ENCODE data around the gene PTPRN2. TPM values are rescaled to one million over a fixed set of nuclear protein-coding genes. Genes with fewer than 3 reads are reported as not detected.

PTPRN2 gene
- total RNA-seq, 4 donors from 2014 or later, result 2.0 to 9.5 (median 2.6) TPM

DNA sequence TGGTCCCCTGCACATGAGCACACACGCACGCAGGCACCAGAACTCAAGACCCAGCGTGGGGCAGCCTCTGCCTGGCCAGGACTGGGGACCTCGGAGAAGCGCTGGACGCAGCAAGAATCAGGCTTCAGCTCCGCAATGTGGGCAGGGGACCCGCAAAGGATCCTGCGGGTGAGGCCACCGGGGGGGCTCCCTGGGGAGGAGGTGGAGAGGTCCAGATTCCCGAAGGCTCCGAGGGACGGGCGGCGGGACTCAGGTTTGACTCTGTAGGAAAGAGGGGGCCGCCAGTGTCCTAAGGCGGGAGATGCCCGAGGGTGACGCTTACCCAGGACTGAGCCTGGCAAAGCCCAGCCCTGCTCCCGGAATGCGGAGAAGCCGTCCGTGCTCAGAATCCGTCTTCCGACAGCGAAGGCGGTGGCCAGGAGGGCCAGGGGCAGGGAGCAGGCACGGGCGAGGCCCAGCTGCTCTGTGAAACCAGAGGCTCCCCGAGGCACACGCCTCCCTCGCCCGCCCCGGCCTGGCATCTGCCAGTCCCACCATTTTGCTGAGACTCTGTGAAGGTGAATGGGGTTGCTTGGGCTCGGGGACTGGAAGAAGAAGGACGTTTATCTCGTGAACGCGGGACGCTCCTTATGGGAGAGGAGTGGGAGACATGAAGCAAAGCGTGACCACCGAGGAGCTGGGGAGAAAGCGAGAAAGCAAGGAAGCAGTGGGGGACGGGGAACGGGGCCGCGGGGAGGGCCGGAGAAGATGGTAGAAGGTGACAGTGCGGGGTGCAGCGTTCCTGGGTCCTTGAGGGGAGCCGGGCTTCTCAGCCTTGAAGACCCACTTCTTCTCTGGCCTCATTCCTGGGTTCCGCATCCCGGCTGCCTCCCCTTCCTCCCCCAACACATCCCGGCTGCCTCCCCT is 489.2 kb downstream of the PTPRN2 start:
- no peak for ATAC-seq (ENCODE audit: low FRiP score)
- no peak for DNase-seq (ENCODE audit: low spot score)

DNA sequence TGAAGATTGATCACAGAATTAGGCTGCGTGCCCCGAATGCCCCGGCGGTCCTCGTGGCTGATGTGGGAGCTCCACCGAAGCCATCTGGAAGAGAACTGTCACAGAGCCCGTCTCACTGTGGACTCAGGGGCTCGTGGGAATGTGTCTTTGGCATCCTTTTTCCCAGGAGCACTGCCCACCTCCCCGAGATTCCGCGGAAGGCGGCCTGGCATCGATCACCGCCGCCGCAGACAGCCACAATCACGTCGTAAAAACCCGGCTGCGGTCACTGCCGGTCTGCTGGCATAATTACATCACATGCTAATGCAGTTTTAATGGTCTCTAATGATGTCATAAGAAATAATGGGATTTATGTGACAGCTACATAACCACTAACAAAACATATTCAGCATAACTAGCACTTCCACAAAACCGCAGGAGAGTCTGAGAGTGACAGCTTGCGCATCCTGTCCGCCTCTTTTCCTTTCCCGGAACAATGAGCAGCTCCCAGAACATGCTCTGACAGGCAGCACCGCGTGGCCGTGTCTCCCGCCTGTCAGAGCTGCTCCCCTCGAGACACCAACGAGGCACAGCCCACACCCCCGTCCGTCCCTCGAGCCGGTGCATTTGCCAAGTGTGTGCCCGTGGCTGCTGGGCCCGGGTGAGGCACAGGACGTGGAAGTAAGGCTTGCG is 490.0 kb downstream of the PTPRN2 start:
- TF ChIP-seq, protein P1, sequence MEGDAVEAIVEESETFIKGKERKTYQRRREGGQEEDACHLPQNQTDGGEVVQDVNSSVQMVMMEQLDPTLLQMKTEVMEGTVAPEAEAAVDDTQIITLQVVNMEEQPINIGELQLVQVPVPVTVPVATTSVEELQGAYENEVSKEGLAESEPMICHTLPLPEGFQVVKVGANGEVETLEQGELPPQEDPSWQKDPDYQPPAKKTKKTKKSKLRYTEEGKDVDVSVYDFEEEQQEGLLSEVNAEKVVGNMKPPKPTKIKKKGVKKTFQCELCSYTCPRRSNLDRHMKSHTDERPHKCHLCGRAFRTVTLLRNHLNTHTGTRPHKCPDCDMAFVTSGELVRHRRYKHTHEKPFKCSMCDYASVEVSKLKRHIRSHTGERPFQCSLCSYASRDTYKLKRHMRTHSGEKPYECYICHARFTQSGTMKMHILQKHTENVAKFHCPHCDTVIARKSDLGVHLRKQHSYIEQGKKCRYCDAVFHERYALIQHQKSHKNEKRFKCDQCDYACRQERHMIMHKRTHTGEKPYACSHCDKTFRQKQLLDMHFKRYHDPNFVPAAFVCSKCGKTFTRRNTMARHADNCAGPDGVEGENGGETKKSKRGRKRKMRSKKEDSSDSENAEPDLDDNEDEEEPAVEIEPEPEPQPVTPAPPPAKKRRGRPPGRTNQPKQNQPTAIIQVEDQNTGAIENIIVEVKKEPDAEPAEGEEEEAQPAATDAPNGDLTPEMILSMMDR (IDR thresholded peaks at IDR 0.05), result no peak
- ATAC-seq (ENCODE audit: low FRiP score) (no peak), DNase-seq (ENCODE audit: low spot score) (no peak)

More for the DNA sequence above, 489.2 kb downstream of the PTPRN2 start:
- TF ChIP-seq, protein P1 (IDR thresholded peaks at IDR 0.05), result no peak

DNA sequence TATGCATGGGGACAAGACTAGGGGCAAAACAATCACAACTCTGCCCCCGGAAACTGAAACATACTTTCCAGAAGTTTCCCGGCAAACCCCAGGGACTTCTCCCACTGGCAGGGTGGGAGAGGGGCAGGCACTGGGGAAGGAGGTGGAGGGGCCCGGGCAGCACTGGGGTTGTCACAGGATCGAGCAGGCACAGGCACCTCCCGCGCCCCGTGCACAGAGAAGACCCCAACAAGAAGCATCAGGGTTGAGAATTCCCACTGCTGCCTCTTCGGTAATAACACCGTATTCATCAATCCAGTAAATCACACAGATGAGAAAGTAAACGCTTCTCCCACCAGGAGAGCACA is 490.5 kb downstream of the PTPRN2 start:
- TF ChIP-seq, protein P1 (IDR thresholded peaks at IDR 0.05), result no peak
- DNase-seq (ENCODE audit: low spot score), result no peak
- ATAC-seq (ENCODE audit: low FRiP score), result no peak

DNA sequence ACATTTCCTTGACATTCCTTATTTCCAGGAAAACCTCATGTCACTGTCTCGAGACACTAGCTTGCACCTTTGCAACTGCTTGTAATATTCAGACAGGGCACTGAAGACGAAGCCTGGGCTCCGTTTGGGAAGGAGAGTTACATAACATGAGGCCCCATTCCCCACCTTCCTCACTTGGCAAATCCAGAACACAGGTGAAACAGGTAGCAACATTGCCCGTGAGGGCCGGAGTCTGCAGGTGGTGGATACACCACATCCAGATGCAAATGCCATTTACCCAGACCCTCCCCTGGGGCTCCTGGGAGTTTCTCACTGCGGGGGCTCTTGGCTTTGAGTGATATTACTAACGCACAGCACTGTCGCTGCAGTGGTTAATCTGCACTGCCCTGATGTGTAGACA is 491.0 kb downstream of the PTPRN2 start:
- ATAC-seq (ENCODE audit: low FRiP score) (no peak), DNase-seq (ENCODE audit: low spot score) (no peak)
- TF ChIP-seq, protein P1 (IDR thresholded peaks at IDR 0.05), result no peak

DNA sequence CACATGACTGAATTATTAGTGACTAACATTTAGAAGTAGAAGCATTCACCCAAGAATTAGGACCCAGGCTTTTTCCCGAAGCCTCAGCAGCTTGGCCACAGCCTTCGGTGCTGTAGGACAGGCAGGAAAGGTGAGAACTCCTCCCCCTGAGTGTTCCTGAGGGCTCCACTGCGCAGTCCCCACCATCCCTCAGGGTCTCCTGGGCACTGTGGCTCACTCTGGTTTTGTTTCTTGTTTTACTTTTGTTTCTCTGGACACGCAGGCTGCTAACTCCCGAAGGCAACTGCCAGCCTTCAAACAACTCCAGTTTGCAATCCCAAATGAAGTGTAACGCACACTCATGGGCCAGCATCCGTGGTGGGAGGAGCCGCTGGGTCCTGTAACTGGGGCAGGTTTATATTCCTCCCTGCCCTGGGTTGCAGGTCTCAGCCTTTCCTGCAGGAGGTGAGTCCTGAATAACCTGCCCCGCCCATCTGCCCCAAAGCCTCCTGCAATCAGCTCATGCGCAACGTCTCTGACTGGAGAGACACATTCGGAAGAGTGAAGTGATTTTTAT is 492.9 kb downstream of the PTPRN2 start:
- DNase-seq (ENCODE audit: low spot score) (no peak), ATAC-seq (ENCODE audit: low FRiP score) (no peak)
- TF ChIP-seq, protein P1 (IDR thresholded peaks at IDR 0.05), result no peak

DNA sequence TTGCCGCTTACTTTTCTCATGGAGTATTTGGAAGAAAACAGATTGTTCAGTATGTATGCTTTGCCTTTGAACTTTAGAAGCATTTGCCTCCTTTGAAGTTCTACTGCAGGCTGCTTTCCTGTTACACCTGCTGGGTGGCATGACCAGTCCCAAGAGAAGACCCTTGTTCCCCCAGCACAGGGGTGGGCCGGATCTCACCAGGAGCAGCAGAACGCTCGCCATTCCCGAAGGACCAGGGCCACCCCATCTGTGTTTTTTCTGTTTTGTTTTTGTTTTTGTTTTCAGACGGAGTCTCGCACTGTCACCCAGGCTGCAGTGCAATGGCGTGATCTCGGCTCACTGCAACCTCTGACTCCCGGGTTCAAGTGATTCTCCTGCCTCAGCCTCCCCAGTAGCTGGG is 493.6 kb downstream of the PTPRN2 start:
- DNase-seq (ENCODE audit: low spot score) (no peak), ATAC-seq (ENCODE audit: low FRiP score) (no peak)
- TF ChIP-seq, protein P1 (IDR thresholded peaks at IDR 0.05), result no peak

Measured in omental fat pad (tissue), 4 donors.